ENCODE data around the gene SLC25A26. TPM values are rescaled to one million over a fixed set of nuclear protein-coding genes. Genes with fewer than 3 reads are reported as not detected.

SLC25A26 gene
- total RNA-seq, 4 donors from 2014 or later: 8.5 to 26.3 (median 16.7) TPM

DNA sequence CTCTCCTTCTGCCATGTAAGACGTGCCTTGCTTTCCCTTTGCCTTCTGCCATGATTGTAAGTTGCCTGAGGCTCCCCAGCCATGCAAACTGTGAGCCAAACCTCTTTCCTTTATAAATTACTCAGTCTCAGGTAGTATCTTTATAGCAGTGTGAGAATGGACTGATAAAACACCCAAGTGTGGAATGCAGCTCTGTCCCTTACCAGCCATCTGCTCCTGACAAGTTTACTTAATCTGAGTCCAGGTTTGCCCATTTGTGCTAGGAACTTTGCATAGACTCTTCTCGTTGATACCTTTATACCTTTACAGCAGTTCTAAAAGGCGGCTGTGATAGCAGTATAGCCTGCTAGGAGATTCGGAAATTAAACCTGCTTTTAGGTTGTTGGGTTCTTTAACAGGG lies 48.1 kb downstream of the SLC25A26 start:
- Histone ChIP-seq H3K36me3 (peaks cover 0 to 9% (median 0%) of the 10 kb centered on the region in 3 donors), H3K4me3 (no peak overlapping the region), H3K27ac (no peak overlapping the region), H3K4me1 (peaks cover 0 to 6% (median 0%) of the 10 kb centered on the region in 3 donors), H3K9me3 (no peaks in the 10 kb centered on the region), H3K27me3 (no peaks in the 10 kb centered on the region)
- TF ChIP-seq POLR2A (IDR thresholded peaks at IDR 0.05): no peak
- TF ChIP-seq, protein P1, sequence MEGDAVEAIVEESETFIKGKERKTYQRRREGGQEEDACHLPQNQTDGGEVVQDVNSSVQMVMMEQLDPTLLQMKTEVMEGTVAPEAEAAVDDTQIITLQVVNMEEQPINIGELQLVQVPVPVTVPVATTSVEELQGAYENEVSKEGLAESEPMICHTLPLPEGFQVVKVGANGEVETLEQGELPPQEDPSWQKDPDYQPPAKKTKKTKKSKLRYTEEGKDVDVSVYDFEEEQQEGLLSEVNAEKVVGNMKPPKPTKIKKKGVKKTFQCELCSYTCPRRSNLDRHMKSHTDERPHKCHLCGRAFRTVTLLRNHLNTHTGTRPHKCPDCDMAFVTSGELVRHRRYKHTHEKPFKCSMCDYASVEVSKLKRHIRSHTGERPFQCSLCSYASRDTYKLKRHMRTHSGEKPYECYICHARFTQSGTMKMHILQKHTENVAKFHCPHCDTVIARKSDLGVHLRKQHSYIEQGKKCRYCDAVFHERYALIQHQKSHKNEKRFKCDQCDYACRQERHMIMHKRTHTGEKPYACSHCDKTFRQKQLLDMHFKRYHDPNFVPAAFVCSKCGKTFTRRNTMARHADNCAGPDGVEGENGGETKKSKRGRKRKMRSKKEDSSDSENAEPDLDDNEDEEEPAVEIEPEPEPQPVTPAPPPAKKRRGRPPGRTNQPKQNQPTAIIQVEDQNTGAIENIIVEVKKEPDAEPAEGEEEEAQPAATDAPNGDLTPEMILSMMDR (IDR thresholded peaks at IDR 0.05): no peak
- intact Hi-C loops (cut with DNase I): no loop called here
- no peak for DNase-seq
- 81 to 88% methylated on average over 4 of the region's 4 CpGs for WGBS, 2 donors

DNA sequence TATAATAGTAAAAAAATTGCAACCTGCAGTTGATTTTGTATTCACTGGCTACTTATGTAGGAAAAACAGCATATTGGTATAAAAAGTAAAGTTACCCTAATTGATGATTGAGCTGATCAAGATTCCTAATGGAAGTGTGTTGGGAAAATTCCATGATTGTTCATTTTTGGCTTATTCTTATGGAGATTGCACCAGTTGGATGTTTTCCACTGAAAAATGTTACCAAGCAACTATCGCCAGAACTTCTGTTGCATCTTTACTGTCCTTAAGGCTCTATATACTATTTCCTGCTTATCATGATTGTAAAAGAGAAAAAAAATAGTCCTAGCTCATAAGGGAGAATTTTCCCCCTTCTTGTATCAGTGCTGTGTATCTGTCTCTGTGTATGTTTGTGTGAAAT lies 48.6 kb downstream of the SLC25A26 start:
- DNase-seq: no peak
- no peak overlapping the region for H3K27ac ChIP-seq
- peaks cover 0 to 6% (median 0%) of the 10 kb centered on the region in 3 donors for H3K4me1 ChIP-seq
- TF ChIP-seq POLR2A (IDR thresholded peaks at IDR 0.05): no peak
- TF ChIP-seq, protein P1 (IDR thresholded peaks at IDR 0.05): no peak
- no peaks in the 10 kb centered on the region for H3K9me3 ChIP-seq
- no peak overlapping the region for H3K4me3 ChIP-seq
- 88 to 100% methylated on average over 1 of the region's 1 CpG for WGBS, 2 donors
- H3K27me3 ChIP-seq: no peaks in the 10 kb centered on the region
- intact Hi-C loops (cut with DNase I): no loop called here
- peaks cover 0 to 4% (median 0%) of the 10 kb centered on the region in 3 donors for H3K36me3 ChIP-seq

DNA sequence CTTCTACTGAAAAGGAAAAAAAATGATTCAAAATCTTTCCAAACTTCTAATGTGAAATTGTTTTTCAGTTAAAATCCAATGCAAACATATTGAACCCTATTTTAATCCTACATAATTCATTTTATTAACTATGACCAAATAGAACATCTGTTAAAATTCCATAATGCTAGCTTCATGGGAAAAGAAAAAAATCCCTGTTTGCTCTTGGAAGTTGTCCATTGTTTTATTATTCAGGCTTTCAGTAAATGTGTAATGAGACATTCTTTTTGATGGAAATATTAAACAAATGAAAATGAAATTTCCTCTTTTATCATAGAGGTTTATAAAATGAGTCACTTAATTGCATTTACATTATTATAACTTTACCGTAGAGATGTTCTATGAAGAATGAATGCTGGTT lies 49.5 kb downstream of the SLC25A26 start:
- DNase-seq: no peak
- intact Hi-C loops (cut with DNase I): no loop called here
- H3K27ac ChIP-seq: no peak overlapping the region
- no peaks in the 10 kb centered on the region for H3K27me3 ChIP-seq
- H3K9me3 ChIP-seq: no peaks in the 10 kb centered on the region
- no peaks in the 10 kb centered on the region for H3K36me3 ChIP-seq
- TF ChIP-seq POLR2A (IDR thresholded peaks at IDR 0.05): no peak
- TF ChIP-seq, protein P1 (IDR thresholded peaks at IDR 0.05): no peak
- WGBS, 2 donors: 33 to 41% methylated on average over 1 of the region's 1 CpG
- H3K4me3 ChIP-seq: no peak overlapping the region
- peaks cover 0 to 6% (median 0%) of the 10 kb centered on the region in 3 donors for H3K4me1 ChIP-seq

DNA sequence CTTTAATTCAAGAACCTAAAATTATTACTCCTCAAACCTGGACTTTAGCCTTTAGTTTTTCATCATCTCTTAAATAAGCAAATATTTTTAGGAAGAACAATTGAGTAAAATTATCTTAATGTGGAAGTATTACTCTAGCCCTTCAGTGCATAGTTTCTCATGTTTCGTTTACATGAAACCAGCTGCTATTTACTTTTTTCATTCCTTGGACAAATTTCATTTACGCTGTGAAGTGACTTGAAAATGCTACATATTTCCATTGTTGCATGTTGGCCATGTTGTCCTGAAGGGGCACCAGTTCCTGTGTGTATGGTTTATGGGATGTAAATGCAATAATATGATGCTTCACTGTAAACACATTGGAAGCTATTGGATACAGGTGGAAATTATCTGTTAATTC lies 49.9 kb downstream of the SLC25A26 start:
- intact Hi-C loops (cut with DNase I): no loop called here
- Histone ChIP-seq H3K9me3 (no peaks in the 10 kb centered on the region), H3K36me3 (no peaks in the 10 kb centered on the region), H3K27ac (no peak overlapping the region), H3K4me3 (no peak overlapping the region), H3K4me1 (peaks cover 0 to 6% (median 0%) of the 10 kb centered on the region in 3 donors), H3K27me3 (no peaks in the 10 kb centered on the region)
- TF ChIP-seq, protein P1 (IDR thresholded peaks at IDR 0.05): no peak
- whole genome bisulfite sequencing, 2 donors: 72 to 76% methylated on average over 2 of the region's 2 CpGs
- no peak for DNase-seq

DNA sequence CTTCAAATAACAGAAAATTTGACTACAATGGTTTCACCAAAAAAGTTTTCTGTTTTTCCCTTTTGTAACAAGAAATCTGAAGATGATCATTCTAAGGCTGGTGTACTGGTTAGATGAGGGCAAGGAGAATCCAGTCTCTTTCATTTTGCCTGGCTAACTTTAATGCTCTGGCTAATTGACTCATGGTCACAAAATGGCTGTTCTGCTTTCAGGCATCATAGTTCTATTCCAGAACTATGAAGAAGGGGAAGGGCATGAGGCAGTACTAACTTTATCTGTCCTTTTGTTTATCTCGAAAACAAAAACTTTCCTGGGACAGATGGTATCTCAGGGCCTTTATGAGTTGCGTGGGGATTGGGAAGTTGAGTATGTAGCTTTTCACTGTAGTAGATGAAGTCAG lies 50.4 kb downstream of the SLC25A26 start:
- no peak for DNase-seq
- Histone ChIP-seq H3K4me1 (peaks cover 0 to 6% (median 0%) of the 10 kb centered on the region in 3 donors), H3K9me3 (no peaks in the 10 kb centered on the region), H3K27ac (no peak overlapping the region), H3K4me3 (no peak overlapping the region), H3K27me3 (no peaks in the 10 kb centered on the region), H3K36me3 (no peaks in the 10 kb centered on the region)
- 96 to 100% methylated on average over 2 of the region's 2 CpGs for WGBS, 2 donors
- intact Hi-C loops (cut with DNase I): no loop called here
- TF ChIP-seq, protein P1 (IDR thresholded peaks at IDR 0.05): no peak
